Middle frontal gyrus (tissue), 1 donor: ENCODE data around the gene ADAMTS17.

ENCODE experiments used
- DNase-seq: peaks from one replicate; pipeline ENCODE4 v3.0.0-alpha.2; 2015; ENCODE audit warnings: low spot score; ENCODE audit errors: extremely low spot score

ADAMTS17 gene

GRCh38 chr15:100201376-100202280, 140.1 kb downstream of the ADAMTS17 start:
- DNase-seq = no peak

- no peak for DNase-seq
These were observed 141.4 kb downstream of the ADAMTS17 start for GRCh38 chr15:100200287-100200880.

- DNase-seq = no peak
These were observed 142.0 kb downstream of the ADAMTS17 start for GRCh38 chr15:100199711-100200286.

DNA sequence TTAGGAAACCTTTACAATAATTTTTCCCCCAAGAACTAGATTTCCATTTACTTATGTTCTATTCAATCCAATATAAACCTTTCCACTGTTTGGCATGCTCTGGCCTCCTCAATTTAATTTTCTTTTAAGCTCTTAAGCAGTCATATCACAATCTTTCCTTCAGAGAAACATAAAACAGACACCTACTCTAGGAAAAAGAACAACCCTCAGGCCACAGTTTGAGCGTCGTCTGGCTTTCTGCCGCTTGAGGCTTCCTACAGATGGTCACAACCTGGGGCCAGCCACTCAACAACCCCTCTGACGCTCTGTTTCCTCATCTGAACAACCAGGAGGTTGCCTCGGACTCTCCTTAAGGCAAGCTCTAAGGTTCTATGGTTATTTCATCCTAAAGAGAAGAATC, 143.3 kb downstream of the ADAMTS17 start:
- no peak for DNase-seq

GRCh38 chr15:100196326-100197058, 145.3 kb downstream of the ADAMTS17 start:
- DNase-seq = no peak

DNA sequence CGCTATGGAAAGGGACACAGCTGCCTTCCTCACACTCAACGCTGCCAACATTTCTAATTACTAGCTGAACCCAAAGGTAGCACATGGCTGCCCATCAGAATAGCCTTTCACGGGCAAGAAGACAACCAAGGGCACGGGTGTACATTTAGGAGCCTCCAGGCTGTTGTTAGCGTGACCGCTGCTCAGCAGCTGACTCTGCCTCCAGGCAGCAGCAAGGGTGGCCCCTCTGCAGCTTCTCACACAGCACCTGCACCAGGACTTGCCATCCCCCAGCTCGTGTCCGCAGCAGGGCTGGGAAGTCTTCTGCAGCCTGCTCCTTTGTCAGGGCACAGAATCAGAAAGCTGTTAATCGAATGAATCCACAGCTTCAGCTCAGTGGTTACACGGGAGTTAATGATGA, 146.8 kb downstream of the ADAMTS17 start:
- no peak for DNase-seq

GRCh38 chr15:100193277-100193860, 148.4 kb downstream of the ADAMTS17 start:
- no peak for DNase-seq

- no peak for DNase-seq
These were observed 149.4 kb downstream of the ADAMTS17 start for GRCh38 chr15:100192097-100193080.

DNA sequence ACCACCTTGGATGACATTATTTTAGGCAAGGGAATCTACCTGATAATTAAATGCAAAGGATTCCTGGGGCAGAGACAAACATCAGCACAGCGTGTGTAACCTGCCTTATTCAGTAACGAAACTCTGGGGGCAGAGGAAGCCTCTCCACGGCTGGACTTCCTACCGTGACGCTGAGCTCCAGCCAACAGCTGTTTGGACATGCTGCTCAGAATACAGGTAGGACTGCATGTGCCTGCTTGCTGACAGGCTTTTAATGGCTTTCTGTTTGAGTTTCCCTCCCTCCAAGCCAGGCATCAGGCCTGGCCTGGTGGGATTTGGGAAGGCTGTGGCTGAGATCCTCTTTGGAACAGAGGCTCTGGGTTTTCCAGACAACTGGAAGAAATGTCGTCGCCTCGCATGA, 150.6 kb downstream of the ADAMTS17 start:
- DNase-seq = no peak

DNA sequence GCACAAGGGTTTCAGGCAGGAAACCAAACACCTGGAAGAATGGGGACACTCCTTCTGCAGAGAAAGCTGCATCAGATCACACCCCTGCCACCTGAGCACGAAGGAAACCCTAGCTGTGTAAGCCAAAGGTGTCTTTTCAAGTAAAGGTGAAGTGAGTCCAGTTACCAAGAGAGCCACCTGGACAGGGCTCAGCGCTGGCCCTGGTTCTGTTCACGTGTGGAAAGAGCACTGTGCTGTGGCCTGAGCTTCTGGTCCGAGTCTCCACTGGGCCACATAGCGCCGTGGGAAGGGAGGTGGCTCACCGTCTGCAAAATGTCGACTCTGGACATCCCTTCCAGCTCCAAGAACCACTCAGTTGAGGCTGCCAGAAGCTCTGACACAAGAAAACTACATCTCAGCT, 151.1 kb downstream of the ADAMTS17 start:
- no peak for DNase-seq

- DNase-seq = no peak
These were observed 151.9 kb downstream of the ADAMTS17 start for GRCh38 chr15:100189849-100190248.

DNA sequence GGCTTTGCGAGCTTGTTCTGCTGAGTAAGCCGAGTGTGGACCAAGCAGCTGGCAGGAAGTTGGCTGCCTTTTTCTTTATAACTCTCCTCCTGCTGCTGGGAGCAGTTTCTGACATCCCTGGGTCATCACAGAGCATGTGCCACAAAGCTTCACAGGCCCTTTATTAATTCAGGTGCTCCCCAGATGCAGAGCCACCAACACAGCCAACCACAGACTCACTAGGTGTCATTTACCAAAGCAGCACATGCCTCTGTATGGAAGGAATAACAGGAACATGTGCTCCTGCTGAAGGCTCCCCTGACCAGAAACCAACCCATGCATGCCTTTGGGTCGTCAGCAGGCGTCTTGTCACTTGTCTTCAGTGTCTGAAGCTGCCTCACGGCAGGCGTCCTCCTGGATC, 152.5 kb downstream of the ADAMTS17 start:
- DNase-seq = no peak

DNA sequence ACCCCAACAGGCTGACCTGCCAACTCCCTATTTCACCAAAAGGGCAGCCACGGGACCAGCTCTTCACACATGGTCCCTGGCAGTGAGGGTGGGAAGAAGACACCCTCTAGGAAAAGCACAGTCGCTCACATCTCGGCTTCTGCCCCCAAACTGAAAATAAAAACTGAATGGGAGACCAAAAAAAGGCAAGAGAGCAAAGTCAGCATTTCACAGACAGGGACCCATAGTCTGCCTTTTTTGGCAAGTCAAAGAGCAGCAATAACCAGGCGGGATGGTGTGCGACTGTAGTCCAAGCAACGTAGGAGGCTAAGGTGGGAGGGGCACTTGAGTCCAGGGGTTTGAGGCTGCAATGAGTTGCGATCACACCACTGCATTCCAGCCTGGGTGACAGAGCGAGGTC, 154.1 kb downstream of the ADAMTS17 start:
- no peak for DNase-seq

- no peak for DNase-seq
These were observed 154.8 kb downstream of the ADAMTS17 start for GRCh38 chr15:100186960-100187359.

DNA sequence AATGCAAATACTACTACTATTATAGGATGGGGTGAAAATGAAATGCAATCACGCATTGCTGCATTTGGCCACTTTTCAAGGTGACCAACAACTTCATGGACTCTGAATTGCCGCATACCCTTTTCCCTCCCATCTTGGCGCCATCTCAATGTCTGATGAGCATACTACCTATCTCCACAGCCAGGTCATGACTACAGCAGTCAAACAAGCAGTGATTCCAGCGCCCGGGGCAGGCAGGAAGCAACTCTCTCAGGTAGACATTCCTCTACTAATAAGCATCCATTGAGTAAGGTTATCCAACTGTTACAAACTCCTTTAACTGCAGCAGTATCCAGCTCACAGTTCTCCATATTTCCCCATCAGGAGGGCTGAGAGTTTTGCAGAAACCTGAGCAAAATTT, 155.4 kb downstream of the ADAMTS17 start:
- DNase-seq = no peak

GRCh38 chr15:100183921-100184495, 157.8 kb downstream of the ADAMTS17 start:
- no peak for DNase-seq

DNA sequence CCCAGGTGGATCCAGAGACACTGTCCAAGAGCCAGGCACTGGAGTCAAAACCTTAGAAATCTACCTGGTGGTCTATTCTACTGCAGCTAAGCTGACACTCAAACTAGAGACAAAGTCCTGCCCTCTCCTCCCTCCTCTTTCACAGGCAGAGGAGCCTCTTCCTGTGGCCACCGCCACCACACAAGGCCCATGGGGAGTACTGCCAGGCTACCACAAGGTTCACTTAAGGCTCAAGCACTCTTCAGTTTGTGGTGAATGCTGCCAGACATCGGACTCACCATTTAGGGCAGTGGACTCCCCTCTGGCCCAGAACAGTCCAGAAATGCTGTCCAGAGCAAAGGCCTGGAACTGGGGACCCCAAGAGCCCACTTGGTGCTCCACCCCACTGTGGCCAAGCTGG, 160.9 kb downstream of the ADAMTS17 start:
- DNase-seq = no peak

- no peak for DNase-seq
These were observed 166.2 kb downstream of the ADAMTS17 start for GRCh38 chr15:100175406-100176114.

DNA sequence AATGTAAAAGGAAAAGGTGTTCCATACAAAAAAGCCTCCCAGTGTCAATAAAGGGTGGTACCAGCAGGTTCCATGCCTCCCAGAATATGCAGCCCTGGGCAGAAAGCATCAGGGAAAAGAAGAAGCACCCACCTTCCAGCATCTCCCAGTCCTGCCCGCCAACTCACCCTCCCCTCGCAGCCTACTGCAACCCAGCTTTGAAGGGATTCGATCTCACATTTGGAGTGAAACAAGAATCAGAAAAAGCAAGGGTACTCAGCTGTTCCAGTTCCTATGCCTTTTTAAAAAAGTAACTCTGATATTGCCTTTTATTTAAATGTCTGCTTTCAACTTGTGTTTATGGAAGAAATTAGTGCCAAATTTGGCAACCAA, 166.9 kb downstream of the ADAMTS17 start:
- no peak for DNase-seq
